NCI-H1436 treated with DMSO at 0.1 percent for 48 hours (cell line): ENCODE data around the gene FZD1.

Experiments used
- DNase-seq: peaks from one replicate; lab custom pipeline; 2025; lab: John Stamatoyannopoulos, UW

FZD1 gene

DNA sequence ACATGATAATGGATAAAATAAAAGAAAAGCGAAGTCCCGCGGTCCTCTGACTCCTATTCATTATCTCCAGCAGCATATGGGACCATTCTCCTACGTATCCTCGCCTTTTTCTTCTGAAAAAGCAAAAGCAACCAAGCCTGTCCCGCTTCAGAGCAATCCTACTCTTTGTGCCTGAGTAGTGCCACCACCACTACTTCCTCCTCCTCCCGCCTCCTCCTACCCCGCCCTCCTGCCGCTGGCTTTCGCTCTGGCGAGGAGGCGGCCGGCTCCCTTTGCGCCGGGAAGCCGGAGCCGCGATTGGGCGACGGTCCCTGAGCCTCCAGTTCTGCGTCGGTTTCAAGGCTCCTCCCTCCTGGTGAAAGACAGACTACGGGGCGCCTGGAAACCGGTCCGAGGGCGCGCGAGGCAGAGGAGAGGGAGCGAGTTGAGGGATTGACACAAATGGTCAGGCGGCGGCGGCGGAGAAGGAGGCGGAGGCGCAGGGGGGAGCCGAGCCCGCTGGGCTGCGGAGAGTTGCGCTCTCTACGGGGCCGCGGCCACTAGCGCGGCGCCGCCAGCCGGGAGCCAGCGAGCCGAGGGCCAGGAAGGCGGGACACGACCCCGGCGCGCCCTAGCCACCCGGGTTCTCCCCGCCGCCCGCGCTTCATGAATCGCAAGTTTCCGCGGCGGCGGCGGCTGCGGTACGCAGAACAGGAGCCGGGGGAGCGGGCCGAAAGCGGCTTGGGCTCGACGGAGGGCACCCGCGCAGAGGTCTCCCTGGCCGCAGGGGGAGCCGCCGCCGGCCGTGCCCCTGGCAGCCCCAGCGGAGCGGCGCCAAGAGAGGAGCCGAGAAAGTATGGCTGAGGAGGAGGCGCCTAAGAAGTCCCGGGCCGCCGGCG is at the start of gene FZD1:
Gene FZD1 (plus strand): TSS at position 388 of the 878 bp plus-strand sequence. CDS start 448 bp downstream, at position 836.
- peak; percentile 95 for DNase-seq

GRCh38 chr7:91226411-91226810 is 37.8 kb upstream of the FZD1 start:
- DNase-seq = no peak

GRCh38 chr7:91228327-91228726 is 35.9 kb upstream of the FZD1 start:
- no peak for DNase-seq

GRCh38 chr7:91228927-91229558 is 35.2 kb upstream of the FZD1 start:
- DNase-seq = no peak

- DNase-seq = no peak
Observed at GRCh38 chr7:91230100-91230499, 34.1 kb upstream of the FZD1 start.

GRCh38 chr7:91230503-91230902 is 33.7 kb upstream of the FZD1 start:
- DNase-seq = no peak

DNA sequence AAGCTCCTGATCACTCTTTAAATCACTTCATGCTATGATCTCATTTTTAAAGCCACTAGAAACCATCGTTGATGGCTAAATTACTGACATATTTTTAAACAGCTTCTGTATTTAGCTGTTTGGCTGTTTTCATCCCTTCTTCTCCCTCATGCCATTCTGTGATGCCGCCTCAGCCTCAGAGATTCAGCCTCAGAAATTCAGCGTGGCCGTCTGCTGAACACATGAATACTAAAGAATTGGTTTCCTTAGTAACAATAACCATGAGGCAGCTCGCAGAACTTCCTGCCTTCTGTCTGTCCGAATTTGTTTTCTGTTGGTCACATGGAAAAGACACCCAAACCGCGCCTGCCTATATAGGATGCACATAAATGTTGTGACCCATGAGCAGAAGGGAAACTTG is 31.0 kb upstream of the FZD1 start:
- no peak for DNase-seq

DNA sequence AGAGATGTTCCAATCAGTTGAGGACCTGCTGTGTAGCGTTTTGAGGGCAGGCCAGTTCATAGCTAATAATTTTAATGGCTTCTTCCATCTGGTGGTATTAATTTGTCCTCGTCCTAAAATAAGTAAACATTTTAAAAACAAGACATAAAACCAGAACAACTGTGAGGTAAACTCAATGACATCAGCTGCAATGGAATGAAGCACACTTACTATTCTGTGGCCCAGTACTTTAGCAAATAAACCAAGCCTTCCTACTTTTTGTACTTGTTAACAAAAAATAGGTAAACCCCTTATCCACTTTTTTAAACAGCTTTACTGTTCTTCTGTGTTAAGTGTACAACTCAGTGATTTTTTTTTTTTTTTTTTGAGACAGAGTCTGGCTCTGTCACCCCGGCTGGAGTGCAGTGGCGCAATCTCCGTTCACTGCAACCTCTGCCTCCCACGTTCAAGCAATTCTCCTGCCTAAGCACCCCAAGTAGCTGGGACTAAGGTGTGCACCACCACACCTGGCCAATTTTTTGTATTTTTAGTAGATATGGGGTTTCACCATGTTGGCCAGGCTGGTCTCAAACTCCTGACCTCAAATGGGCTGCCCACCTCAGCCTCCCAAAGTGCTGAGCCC is 28.9 kb upstream of the FZD1 start:
- DNase-seq = no peak

DNA sequence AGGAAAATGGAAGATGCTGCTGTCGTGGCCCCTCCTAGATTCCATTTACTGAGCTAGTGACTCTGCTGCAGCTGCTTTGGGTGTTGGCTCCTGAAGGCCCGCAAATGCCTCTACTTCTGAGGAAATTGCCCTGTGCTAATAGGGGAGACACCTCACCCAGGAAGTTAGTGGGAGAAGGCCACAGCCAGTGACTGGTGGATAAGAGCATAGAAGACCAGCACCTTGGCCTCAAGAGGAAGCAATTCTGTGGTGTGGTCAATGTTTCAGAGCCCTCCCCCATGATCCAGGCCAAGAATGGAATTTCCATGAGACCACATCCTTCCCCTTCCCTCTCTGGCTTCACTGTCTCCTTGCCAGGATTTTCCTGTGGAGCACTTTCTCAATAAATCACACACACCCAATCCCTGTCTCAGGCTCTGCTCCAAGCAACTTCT is 25.0 kb upstream of the FZD1 start:
- DNase-seq = no peak

- DNase-seq = no peak
Observed at GRCh38 chr7:91239772-91240171, 24.5 kb upstream of the FZD1 start.

GRCh38 chr7:91240376-91240941 is 23.8 kb upstream of the FZD1 start:
- DNase-seq = no peak

DNA sequence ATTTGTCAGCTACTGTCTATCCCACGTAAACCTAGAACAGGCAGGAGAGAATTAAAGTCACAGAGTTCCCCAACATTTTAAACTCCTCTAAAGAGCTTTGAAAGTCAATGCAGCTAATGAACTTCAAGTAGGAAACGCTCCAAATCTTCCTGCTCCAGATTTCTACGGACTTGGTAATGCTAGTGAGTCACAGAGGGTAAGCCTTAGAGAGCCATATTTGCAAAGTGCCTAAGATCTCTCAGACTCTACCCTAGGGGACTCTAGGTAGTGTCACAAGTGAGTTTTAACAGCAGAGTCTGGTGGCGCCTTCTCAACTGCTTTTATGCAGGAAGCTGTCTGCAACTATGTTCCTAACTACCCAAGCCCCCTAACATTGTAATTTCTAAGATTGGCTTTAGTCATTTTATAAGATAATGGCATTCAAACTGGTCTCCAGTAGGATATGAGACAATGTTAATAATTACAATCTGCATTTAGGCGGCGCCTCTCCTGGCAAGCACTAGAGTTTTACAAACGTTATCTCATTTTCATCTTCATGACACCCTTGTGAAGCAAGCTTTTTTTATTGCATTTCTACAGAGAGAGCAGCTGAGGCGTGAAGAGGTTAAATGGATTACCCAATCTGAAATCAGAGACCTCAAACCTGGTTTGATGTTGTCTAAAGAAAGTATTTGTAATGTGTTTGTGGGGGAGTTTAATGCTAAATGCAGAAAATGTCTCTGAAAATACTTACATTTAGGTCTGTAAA is 22.0 kb upstream of the FZD1 start:
- no peak for DNase-seq

GRCh38 chr7:91243591-91244301 is 20.5 kb upstream of the FZD1 start:
- DNase-seq = no peak

DNA sequence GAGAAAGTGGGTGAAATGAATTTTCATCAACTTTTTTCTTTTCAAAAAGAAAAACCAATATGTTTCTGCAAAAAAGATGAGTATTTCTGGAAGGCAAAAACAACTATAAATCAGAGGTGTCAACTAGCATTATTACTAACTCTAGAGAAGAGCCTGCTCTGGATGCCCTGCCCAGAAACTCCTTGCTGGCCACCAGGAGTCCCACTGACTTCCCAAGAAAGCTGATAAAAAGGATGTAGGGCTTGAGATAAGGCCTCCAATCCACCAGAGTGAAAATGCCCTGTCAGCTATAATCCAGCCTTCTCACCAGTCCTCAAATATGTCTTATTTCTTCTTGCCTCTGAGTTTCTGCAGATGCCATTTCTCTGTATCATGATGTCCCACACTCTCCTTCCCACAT is 16.7 kb upstream of the FZD1 start:
- DNase-seq = no peak

- DNase-seq = no peak
Observed at GRCh38 chr7:91248996-91249395, 15.2 kb upstream of the FZD1 start.

GRCh38 chr7:91249506-91250233 is 14.6 kb upstream of the FZD1 start:
- DNase-seq = no peak

DNA sequence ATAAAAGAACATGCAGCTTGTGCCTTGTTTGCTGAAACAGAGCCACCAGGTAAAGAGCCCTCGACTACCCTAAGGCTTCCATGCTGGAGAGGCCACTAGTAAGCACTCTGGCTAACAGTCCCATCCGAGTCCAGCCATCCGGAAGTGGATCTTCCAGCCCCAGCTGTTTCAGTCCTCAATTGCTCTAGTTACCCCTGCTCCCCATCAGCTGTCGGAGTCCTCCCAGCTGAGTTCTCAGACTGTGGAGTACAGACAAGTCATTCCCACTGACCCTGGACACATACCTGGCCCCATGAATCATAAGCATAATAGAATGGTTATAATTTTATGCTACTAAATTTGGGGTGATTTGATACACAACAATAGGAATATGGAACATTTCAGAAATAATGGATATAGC is 13.5 kb upstream of the FZD1 start:
- no peak for DNase-seq

GRCh38 chr7:91251877-91252276 is 12.4 kb upstream of the FZD1 start:
- DNase-seq = no peak

DNA sequence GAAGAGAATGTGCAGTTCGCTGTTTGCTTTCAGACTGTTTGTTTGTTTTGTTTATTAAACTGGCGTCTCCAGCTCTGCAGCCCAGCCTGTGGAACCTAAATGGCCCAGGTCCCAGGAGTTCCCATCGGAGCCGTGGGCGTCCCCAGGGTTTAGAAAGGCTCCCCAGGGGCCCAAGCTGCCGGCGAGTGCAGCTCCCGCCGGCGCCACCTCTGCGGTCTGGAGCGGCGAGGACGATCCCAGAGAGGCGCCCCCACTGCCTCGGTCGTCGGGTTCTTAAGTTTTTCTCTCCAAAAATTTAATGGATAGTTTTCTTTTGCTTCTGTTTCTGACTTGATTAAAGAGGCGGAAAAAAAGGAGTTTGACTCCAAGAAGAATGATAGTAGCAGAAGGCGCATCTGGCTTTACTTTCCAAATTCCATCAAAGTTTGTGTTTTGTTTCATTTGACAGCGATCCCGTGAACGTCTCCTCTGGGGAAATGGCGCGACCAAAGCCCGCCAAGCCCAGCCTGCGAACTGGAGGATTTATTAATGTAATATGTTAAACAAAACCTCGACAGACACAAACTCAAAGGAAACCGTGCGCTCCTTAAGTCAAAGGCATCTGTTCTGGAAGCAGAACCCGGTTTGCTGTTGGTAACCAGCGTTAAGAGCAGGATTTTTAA is 718 bp upstream of the FZD1 start:
- no peak for DNase-seq
